Omental fat pad (tissue), 4 donors: ENCODE results near the gene ZDHHC7. TPM values are rescaled to one million over a fixed set of nuclear protein-coding genes. Genes with fewer than 3 reads are reported as not detected.

Experiments
- ATAC-seq: fragments of 150-250 bp; one replicate; pipeline ENCODE4 v1.9.1; 2016; ENCODE audit warnings: mild to moderate bottlenecking, moderate library complexity; ENCODE audit not compliant: low FRiP score
- DNase-seq: peaks from one replicate; pipeline ENCODE4 v3.0.0-alpha.2; 2019; ENCODE audit warnings: low spot score
- total RNA-seq, 4 donors: library from RNA; depleted of rRNA; stranded (reverse); fragments of >200 nt; gene quantifications; one replicate each; pipeline ENCODE4 v1.1.0, GENCODE V29; 2016
- TF ChIP-seq, protein P1 (sequence below), 3 donors: fragments of 450-650 bp; IDR thresholded peaks; one replicate each; pipeline ENCODE4 v1.5.1; 2016 to 2017; ENCODE audit warnings: antibody characterized with exemption in 3 of 3, mild to moderate bottlenecking in 3 of 3, moderate library complexity in 2 of 3

ZDHHC7 gene
- total RNA-seq, 4 donors from 2014 or later = 41.3 to 72.2 (median 51.3) TPM

DNA sequence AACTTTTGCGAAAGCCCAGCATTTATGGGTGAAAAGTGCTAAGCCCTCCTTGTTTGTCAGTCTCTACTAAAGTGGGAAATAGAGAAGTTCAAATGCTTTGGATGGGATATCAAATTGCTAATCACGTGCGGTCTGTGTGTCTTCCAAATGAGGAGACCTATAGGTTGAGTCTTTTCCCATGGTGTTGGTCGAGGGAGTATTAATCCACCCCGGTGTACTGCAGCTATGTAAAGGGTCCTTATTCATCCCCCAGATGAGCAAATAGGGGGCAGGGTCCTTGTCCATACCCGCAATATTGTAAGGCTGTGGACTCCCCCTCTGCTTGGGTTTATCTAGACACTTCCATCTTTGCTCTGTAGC is 30.8 kb upstream of the ZDHHC7 start:
- TF ChIP-seq, protein P1, sequence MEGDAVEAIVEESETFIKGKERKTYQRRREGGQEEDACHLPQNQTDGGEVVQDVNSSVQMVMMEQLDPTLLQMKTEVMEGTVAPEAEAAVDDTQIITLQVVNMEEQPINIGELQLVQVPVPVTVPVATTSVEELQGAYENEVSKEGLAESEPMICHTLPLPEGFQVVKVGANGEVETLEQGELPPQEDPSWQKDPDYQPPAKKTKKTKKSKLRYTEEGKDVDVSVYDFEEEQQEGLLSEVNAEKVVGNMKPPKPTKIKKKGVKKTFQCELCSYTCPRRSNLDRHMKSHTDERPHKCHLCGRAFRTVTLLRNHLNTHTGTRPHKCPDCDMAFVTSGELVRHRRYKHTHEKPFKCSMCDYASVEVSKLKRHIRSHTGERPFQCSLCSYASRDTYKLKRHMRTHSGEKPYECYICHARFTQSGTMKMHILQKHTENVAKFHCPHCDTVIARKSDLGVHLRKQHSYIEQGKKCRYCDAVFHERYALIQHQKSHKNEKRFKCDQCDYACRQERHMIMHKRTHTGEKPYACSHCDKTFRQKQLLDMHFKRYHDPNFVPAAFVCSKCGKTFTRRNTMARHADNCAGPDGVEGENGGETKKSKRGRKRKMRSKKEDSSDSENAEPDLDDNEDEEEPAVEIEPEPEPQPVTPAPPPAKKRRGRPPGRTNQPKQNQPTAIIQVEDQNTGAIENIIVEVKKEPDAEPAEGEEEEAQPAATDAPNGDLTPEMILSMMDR (IDR thresholded peaks at IDR 0.05) = no peak
- DNase-seq = no peak

DNA sequence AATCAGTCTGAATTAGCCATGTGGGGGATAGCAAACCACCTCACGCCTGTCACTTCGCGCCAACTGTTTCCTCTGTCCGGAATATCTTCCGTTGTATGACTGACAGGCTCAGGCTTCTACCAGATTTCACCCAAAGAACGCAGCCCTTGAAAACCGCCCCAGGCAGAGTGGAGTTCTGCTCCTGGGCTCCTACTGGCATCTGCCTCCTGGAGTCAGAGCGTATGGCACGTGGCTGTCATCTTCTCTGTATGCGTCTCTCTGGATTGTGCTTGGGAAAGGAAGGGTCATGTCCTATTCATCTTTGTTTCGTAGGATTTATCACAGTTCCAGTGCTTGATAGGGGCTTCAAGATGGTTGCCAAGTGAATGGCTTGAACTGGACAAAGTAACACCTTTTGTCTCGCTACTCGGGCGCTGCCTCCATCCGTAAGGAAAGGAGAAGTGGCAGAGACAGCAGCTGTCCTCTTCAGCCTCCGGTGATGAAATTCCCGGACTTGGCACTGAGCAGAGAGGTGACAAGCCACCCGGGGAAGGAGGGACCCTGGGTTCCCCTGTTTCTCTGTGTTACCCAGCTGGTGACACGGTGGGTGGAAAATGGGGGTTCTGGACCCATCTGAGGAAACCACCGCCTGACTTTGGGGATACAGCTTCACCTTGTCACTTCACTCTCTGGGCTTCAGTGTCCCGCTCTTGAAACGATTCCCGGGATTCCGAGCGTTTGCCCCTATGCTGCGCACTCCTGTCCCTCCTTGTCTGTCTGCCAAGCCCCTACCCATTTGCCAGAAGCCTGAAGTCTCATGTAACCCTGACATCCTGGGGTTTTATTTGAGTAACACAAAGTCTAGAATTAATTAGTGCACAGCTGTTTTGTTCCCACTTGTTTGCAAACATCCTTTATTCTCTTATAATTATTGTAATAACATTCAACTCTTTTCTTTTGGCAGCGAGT is 30.2 kb upstream of the ZDHHC7 start:
- ATAC-seq = no peak
- TF ChIP-seq, protein P1 (IDR thresholded peaks at IDR 0.05) = no peak
- DNase-seq = no peak

More for the DNA sequence above, 30.8 kb upstream of the ZDHHC7 start:
- no peak for ATAC-seq

DNA sequence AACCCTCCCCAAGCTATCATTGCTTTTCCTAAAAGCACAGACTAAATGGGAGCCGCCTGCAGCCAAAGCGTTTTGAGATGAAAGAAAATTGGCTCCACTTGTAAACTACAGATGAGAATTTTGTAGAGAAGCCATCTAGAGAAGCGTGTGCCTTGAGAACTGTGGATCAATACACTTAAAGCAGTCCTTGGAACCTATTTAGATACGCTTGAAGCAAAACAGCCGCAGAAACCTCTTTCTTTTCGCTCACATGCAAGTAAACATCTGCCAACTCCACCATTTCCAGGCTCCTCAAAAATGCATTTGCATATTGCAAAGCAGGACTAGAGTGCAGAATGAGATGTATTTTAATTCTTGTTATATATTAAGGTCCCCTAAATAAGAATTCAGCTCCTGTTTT is 29.4 kb upstream of the ZDHHC7 start:
- TF ChIP-seq, protein P1 (IDR thresholded peaks at IDR 0.05) = no peak
- ATAC-seq (no peak), DNase-seq (no peak)

DNA sequence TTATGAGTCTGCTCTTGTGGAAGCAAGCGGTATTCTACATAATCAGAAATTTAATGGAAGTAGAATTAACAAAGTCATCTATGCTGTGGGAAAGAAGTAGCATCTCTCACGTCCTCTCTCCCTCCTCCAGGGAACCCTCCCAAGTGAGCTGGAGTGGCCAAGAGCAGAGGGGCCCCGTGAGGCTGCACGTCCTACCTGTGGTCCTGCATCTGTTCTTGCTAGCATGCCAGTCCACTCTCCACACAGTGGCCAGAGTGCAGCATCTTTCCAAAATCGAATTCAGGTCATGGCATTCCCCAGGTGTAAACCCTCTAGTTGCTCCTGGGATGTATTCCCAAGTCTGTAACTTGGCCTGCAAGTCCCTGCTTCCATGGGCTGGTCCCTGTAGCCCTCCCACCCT is 26.4 kb upstream of the ZDHHC7 start:
- DNase-seq (no peak), ATAC-seq (no peak)
- TF ChIP-seq, protein P1 (IDR thresholded peaks at IDR 0.05) = no peak

DNA sequence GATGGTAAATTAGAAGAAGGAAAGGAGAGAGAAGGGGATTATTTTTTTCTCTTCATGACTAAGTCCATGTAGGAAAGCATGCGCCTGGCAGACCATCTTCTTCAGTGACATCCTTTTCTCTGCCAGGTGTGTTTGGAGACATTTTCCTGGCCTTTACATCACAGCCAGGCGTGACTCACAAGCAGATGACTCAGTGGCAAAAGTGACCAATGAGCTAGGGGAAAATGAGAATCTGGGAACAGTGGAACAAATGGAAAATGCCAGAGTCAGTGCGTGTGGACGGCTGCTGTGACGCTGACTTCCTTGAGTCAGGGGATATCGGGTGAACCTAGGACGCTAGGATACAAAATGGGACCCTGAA is 25.7 kb upstream of the ZDHHC7 start:
- TF ChIP-seq, protein P1 (IDR thresholded peaks at IDR 0.05) = no peak
- ATAC-seq = no peak
- peak; percentile 44 for DNase-seq

DNA sequence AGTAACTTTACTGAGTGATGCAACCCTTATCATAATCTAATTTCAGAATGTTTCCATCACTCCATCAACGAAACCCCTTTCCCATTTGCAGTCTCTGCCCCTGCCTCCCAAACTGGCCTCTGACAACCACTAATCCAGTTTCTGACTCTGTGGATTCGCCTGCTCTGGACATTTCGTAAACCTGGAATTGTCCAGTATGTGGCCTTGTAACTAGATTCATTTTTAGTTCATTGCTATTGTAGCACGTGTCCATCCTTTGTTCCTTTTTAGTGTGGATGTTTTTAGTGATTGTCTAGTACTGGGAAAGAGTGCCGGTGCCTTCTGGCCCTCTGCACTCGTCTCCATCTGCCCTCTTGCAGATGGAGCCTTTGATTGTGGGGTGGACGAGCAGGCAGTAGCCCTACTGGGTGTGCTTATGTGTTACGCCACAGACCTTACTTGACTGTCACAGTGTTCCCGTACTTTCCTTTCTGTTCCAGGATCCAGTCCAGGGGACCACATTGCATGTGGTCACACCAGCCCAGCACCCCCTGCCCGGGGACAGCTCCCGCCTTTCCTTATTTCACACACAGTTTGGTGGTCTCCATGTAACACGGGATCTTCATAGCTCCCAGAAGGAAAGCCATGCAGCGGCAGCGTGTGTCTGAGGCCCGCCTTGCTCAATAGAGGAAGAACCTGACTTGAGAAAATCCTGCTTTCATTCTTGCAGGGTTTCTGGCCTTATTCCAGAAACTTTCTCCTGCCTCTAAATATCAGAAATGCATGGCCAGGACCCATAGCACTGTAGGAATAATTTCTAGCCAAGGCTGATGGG is 25.1 kb upstream of the ZDHHC7 start:
- ATAC-seq (no peak), DNase-seq (no peak)
- TF ChIP-seq, protein P1 (IDR thresholded peaks at IDR 0.05) = no peak
